ENCODE measurements around the gene GINS1. TPM values are rescaled to one million over a fixed set of nuclear protein-coding genes. Genes with fewer than 3 reads are reported as not detected.
A peak's percentile ranks its signal among the peaks of the same experiment; 100 is the strongest.
"Not testable (repeated sequence)": the region's sequence is repeated elsewhere in the genome, so short reads cannot be mapped to it uniquely, and the experiment has no call there.

Gene GINS1
- total RNA-seq, 1 experiment from 2014 or later, result 17.1 TPM

GRCh38 chr20:25382704-25383370, 24.6 kb upstream of the GINS1 start:
- in situ Hi-C loops (cut with HindIII; ENCODE audit: low pct_unique_long_range_greater_than_20kb, low sequenced_read_pairs), result no loop called here
- no peak for DNase-seq (ENCODE audit: low read depth)

- in situ Hi-C loops (cut with HindIII; ENCODE audit: low pct_unique_long_range_greater_than_20kb, low sequenced_read_pairs), result no loop called here
- DNase-seq (ENCODE audit: low read depth), result no peak
Measured at GRCh38 chr20:25389401-25389857, 18.0 kb upstream of the GINS1 start.

- in situ Hi-C loops (cut with HindIII; ENCODE audit: low pct_unique_long_range_greater_than_20kb, low sequenced_read_pairs), result no loop called here
- DNase-seq (ENCODE audit: low read depth), result no peak
Measured at GRCh38 chr20:25389858-25390537, 17.5 kb upstream of the GINS1 start.

GRCh38 chr20:25390538-25391528, 16.6 kb upstream of the GINS1 start, which contains the start of gene ABHD12:
TSS of gene ABHD12 (minus strand) at chr20:25390835. CDS start at chr20:25390703, 132 bp downstream.
- in situ Hi-C loops (cut with HindIII; ENCODE audit: low pct_unique_long_range_greater_than_20kb, low sequenced_read_pairs), result no loop called here
- peak; percentile 95 for DNase-seq (ENCODE audit: low read depth)

- DNase-seq (ENCODE audit: low read depth), result no peak
- in situ Hi-C loops (cut with HindIII; ENCODE audit: low pct_unique_long_range_greater_than_20kb, low sequenced_read_pairs), result no loop called here
Measured at GRCh38 chr20:25394276-25394675, 13.2 kb upstream of the GINS1 start.

- peak; percentile 46 for DNase-seq (ENCODE audit: low read depth)
- in situ Hi-C loops (cut with HindIII; ENCODE audit: low pct_unique_long_range_greater_than_20kb, low sequenced_read_pairs), result no loop called here
Measured at GRCh38 chr20:25394996-25395395, 12.5 kb upstream of the GINS1 start.

- DNase-seq (ENCODE audit: low read depth), result no peak
- in situ Hi-C loops (cut with HindIII; ENCODE audit: low pct_unique_long_range_greater_than_20kb, low sequenced_read_pairs), result no loop called here
Measured at GRCh38 chr20:25397096-25397495, 10.4 kb upstream of the GINS1 start.

GRCh38 chr20:25397821-25398220, 9.7 kb upstream of the GINS1 start:
- DNase-seq (ENCODE audit: low read depth), result no peak
- in situ Hi-C loops (cut with HindIII; ENCODE audit: low pct_unique_long_range_greater_than_20kb, low sequenced_read_pairs), result no loop called here

- in situ Hi-C loops (cut with HindIII; ENCODE audit: low pct_unique_long_range_greater_than_20kb, low sequenced_read_pairs), result no loop called here
- DNase-seq (ENCODE audit: low read depth), result no peak
Measured at GRCh38 chr20:25398376-25399036, 9.0 kb upstream of the GINS1 start.

GRCh38 chr20:25399037-25399430, 8.4 kb upstream of the GINS1 start:
- DNase-seq (ENCODE audit: low read depth), result peak; percentile 63
- in situ Hi-C loops (cut with HindIII; ENCODE audit: low pct_unique_long_range_greater_than_20kb, low sequenced_read_pairs), result no loop called here

- in situ Hi-C loops (cut with HindIII; ENCODE audit: low pct_unique_long_range_greater_than_20kb, low sequenced_read_pairs); DNase-seq (ENCODE audit: low read depth): not testable (repeated sequence)
Measured at GRCh38 chr20:25400291-25400732, 7.2 kb upstream of the GINS1 start.

- peak; percentile 42 for DNase-seq (ENCODE audit: low read depth)
- in situ Hi-C loops (cut with HindIII; ENCODE audit: low pct_unique_long_range_greater_than_20kb, low sequenced_read_pairs), result no loop called here
Measured at GRCh38 chr20:25402583-25402982, 4.9 kb upstream of the GINS1 start.

GRCh38 chr20:25408170-25408547, 686 bp downstream of the GINS1 start:
- in situ Hi-C loops (cut with HindIII; ENCODE audit: low pct_unique_long_range_greater_than_20kb, low sequenced_read_pairs), result no loop called here
- DNase-seq (ENCODE audit: low read depth), result no peak

GRCh38 chr20:25408890-25409289, 1.4 kb downstream of the GINS1 start:
- DNase-seq (ENCODE audit: low read depth), result no peak
- in situ Hi-C loops (cut with HindIII; ENCODE audit: low pct_unique_long_range_greater_than_20kb, low sequenced_read_pairs), result no loop called here

GRCh38 chr20:25418776-25419175, 11.3 kb downstream of the GINS1 start:
- in situ Hi-C loops (cut with HindIII; ENCODE audit: low pct_unique_long_range_greater_than_20kb, low sequenced_read_pairs), result no loop called here
- no peak for DNase-seq (ENCODE audit: low read depth)

- in situ Hi-C loops (cut with HindIII; ENCODE audit: low pct_unique_long_range_greater_than_20kb, low sequenced_read_pairs), result no loop called here
Measured at GRCh38 chr20:25421102-25421501, 13.6 kb downstream of the GINS1 start.

GRCh38 chr20:25422032-25422431, 14.6 kb downstream of the GINS1 start:
- no peak for DNase-seq (ENCODE audit: low read depth)
- in situ Hi-C loops (cut with HindIII; ENCODE audit: low pct_unique_long_range_greater_than_20kb, low sequenced_read_pairs), result no loop called here

More at GRCh38 chr20:25421102-25421501, 13.6 kb downstream of the GINS1 start:
- DNase-seq (ENCODE audit: low read depth), result no peak

- DNase-seq (ENCODE audit: low read depth), result no peak
- in situ Hi-C loops (cut with HindIII; ENCODE audit: low pct_unique_long_range_greater_than_20kb, low sequenced_read_pairs), result no loop called here
Measured at GRCh38 chr20:25424536-25424935, 17.1 kb downstream of the GINS1 start.
